Activated gamma-delta T cell treated with anti-CD3 and anti-CD28 coated beads, Interleukin-2, amount 50 U/mL, for 16 hours (primary cell): ENCODE data around the gene OPCML.

ENCODE experiments used
- DNase-seq: peaks from one replicate; pipeline ENCODE4 v3.0.0-alpha.2; 2020; ENCODE audit warnings: low read depth

OPCML gene

DNA sequence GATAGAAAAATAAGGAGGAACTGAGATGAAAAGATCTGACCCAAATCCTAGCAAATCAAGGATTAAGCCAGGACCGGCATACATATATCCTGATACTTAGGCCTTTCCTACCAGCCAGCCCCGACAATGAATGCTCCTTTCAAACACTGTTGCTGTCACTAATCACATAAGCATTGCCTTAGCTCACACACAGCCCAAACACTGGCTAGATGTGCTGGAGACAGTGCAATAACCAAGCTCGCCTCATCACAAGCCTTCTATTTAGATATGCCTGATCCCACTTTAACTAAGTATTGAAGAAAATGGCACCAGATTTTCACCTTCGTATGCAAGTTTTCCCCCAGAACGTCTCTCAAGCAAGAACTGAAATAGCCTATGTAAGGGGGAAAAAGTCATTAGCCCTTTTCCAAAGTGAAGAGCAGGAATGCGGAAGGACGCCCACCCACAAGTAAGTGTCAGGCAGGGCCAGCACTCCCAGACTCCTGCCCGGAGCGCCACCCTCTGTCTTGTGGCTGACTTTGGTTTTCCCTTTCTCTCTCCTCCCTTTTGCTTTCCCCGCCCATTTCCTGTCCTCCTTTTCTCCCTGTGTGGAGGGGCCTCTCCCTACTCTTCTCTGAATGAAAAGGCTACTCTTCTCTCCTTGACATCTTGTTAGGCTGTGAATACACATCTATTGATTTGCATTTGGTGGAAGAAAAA, 8.9 kb upstream of the OPCML start:
- no peak for DNase-seq

DNA sequence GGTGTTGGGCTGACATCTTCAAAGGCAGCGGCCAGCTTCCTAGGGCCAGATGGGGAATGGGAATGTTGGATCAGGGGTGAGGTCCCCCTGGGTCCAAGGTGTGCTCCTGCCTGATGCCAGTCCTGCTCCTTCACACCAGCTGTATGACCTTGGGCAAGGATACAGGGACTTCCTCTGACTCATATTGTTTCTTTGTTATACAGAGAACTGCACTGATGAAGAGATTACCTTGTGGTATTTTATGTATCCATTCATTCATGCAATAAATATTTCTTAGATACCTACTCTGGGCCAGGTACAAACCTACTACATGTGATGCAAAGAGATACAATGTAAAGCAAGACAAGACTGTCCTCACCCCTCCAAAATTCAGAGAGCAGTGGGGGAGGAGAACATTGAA, 3.9 kb upstream of the OPCML start:
- DNase-seq = no peak

GRCh38 chr11:133533205-133533604, 904 bp upstream of the OPCML start:
- no peak for DNase-seq

DNA sequence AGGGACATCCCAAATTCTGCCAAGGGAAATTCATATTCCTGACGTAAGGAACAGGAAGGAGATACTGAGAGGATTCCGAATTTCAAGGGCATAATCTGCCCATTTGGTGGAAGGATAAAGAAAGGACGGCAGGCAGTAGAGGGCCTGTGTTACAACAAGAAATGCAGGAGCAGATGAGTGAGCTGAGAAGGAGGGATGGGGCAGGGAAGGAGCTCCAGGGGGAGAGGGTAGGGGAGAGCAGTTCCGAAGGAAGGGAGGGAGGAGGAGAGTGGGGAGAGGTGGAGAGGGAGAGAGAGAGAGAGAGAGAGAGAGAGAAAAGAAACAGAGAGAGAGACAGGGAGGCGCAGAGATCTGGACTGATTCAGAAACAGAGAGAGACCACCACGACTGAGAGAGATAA, 843 bp downstream of the OPCML start:
- no peak for DNase-seq

DNA sequence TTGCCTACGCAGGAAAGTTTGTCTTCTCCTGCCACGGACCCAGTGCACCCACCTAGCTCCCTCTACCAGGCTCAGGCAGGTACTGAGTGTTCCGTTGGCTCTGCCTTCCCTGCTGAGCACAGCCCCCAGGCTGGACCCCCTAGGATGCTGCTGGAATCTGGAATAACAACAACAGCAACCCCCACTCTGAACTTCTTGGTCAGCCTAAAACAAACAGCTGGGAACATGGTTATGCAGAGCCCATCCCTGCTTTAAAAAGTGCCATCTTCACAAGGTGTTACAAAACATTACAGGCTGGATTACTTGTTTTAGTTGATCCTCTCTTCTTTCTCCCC, 1.8 kb downstream of the OPCML start:
- no peak for DNase-seq

DNA sequence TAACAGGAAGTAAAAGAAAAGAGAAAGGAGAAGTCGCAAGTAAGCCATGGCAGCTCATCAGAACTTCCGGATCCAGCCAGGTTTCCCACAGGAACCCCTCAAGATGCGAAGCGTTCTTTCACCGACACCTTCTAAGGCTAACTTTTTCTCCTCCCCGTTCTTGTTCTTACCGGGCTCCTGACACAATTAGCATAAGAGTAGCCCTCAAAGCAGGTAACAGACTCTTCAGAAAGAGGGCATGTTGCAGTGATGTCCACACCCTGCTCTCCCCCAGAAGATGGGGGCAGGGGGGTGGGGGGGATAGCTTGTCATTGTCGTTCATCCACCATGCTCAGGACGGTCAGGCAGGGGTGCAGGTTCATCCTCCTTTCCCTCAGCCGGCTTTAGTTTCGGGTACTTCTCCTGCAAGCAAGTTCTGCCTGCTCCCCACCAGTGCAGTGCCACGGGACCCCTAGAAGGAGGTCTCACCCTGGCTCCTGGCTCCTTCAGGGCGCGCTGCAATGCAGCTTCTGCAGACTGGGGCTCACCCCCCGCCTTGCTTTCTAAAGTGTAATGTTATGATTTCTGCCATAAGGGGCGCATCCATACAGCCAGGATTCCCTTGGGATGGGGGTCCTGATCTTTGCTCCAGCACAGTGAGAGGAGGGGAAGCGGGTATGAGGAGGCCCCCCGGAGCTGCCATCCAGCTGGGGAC, 2.3 kb downstream of the OPCML start:
- no peak for DNase-seq

DNA sequence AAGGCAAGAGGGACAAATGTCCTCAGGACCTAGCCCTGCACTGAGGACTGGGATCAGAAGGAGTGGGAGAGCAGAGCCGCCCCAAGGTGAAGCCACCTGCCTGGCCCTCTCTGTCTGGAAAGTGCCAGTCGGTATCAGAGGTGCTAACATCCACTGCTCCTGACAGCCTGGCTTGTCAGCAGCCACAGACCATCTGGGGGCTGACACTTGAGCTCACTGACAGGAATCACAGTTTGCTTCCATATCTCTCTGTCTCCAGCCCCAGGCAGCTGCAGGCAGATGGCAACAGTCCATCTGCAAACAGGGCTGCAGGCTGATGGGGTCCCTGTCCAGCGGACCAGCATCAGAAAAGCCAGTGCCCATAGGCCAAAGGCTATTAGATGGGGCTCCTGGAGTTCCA, 5.5 kb downstream of the OPCML start:
- no peak for DNase-seq

GRCh38 chr11:133525976-133526375, 6.3 kb downstream of the OPCML start:
- no peak for DNase-seq

DNA sequence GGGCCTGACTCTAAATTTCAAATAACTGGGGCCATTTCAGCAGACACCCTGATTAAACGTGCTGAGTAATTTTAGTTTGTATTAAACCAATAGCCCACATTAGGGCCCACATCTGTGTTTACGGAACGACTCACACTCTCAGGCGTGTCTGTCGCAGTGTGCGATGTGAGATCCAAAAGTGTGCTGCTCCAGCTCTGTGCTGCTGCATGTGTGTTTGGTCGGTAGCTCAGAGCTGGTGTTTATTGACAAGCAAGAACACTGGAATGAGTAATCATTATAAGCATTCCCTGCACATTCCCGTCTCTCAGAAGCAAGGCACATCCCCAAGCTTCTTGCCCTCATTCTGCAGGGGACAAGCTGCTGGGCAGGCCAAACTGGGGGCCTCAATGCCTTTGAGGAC, 7.8 kb downstream of the OPCML start:
- DNase-seq = no peak

DNA sequence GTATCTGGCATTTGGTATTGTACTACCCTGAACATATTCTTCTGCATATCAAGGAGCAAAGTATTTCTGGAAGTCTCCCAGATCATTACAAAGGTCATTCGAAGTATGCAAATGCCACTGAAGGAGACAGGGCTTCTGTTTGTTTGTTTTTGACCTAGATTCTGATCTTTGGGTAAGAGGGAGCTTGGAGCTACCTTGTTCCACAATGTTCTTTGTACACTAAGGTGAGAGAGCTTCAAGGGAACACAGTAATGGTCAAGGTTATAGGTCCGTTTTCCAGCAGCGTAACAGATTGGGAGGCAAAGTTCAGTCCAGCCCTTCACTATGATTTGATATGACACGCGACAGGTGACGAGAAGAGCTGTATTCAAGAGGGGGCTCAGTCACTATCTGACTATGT, 10.0 kb downstream of the OPCML start:
- no peak for DNase-seq

DNA sequence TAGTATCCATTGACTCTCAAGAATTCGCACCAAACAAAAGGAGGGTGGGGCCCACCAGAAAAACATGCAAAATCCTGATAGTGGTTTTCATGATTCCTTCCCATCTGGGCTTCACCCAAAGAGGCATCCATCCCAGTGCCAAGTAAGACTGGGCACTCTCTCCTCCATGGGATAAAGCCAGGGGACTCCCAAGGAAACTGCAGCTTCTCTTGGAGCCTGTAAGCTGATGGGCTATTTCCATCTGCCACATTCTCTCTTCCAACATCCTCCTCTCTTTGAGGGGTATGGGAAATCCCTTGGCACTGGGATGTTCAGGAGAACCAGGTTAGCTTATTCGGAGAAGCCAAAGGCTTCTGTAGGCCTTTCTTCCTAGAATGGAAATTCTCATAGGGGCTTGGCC, 10.8 kb downstream of the OPCML start:
- DNase-seq = no peak

DNA sequence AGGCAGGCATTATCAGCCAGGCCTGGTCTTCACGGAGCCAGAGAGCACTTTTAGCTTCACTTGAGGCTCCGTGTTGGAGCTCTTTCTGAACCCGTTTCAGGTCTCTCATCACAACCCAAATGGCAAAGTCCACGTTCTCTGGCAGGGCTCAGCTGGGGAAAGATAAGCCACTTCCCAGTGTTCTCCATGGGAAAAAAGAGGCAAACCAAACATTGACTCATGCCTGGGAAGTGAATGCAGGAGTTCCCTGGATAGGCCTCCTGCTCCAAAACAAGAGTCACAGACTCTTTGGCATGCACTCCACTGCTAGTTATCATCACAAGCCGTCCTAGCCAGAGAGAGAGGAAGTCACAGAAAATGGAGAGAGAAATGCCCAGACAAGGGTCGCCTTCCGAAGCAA, 11.6 kb downstream of the OPCML start:
- no peak for DNase-seq

GRCh38 chr11:133519560-133519959, 12.7 kb downstream of the OPCML start:
- no peak for DNase-seq

DNA sequence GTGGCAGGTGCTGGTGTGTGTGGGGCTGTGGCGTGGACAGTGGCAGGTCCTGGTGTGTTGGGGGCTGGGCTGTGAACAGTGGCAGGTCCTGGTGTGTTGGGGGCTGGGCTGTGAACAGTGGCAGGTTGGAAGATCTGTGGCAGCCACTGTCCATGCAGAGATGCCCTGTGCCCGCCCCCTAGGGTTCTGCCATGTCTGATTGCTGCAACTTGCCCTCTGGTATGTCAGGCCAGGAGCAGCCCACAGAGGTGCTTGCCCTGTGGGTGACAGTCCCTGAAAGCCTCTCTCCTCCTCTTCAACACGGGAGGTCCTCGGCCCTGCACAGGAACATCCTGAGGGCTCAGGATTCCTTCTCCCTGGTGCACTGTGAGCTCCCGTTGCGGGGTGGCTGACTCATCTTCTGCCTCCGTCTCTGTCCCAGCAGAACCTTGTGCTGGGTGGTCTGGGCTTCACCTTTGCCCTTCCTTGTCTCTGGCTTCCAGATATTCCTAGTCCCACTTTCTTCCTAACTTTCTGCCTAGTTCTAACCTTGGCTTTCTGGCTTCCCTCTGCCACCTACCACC, 13.5 kb downstream of the OPCML start:
- no peak for DNase-seq

DNA sequence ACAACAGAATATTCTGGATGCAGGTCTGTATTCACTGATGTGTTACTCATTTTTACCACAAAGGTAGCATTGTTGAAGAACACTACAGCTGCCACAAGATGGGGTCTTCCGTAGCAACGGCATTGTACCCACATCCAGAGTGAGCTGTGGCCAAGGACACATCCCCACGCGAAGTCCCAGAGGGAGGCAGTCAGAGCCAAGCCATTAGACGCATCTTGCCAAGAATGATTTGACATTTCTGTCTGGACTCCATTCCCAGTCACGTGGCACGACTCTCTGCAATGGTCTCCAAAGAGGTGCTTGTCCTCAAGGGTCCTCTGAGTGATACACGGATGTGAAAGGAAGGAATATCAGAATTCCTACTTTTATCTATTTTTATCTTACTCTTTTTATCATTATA, 15.5 kb downstream of the OPCML start:
- no peak for DNase-seq

- DNase-seq = no peak
Measured at GRCh38 chr11:133515107-133515506, 17.2 kb downstream of the OPCML start.

GRCh38 chr11:133509924-133510697, 22.2 kb downstream of the OPCML start:
- DNase-seq = no peak

- no peak for DNase-seq
Measured at GRCh38 chr11:133508468-133508867, 23.8 kb downstream of the OPCML start.

- no peak for DNase-seq
Measured at GRCh38 chr11:133507185-133507584, 25.1 kb downstream of the OPCML start.

DNA sequence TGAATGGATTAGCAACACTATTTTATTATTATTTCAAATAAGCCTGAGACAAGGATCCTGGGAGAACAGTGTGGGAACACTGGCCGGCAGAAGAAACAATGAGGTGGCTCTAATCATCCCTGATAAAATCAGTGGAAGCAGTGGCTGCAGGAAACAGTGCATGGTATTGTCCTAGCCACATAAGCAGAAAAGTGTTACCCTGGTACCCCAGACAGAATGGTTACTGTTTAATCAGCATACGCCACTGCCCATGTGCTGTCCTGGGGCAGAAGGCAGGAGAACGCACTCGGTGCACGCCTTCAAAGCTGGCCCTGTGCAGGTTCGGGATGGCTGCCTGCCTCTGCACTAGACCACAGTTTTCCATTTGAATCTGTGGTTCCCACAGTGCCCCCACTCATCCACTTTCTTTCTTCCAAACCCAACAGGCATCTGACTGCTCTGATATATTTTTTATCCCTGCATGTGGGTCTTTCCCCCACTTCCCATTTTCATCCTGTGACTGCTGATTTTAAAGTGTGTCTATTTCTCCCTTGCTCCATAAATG, 25.7 kb downstream of the OPCML start:
- no peak for DNase-seq

GRCh38 chr11:133506023-133506422, 26.3 kb downstream of the OPCML start:
- DNase-seq = no peak

DNA sequence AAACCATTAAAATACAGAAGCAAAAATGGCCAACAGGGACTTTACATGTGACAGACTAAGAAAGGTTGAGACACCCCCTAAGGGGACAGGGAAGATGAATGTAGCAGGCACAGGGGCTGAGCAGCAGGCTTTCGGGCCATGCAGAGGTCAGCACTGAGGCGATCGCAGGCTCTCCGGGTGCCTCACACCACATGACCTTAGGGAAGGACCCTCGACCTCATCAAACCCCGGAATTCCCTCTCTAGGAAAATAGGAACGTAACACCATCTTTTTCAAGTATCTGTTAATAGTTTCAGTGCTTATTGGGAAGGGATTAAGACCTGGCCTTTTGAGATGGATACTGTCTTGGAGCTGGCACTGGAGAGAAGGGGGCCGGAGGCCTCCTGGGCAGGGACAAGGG, 27.4 kb downstream of the OPCML start:
- no peak for DNase-seq

DNA sequence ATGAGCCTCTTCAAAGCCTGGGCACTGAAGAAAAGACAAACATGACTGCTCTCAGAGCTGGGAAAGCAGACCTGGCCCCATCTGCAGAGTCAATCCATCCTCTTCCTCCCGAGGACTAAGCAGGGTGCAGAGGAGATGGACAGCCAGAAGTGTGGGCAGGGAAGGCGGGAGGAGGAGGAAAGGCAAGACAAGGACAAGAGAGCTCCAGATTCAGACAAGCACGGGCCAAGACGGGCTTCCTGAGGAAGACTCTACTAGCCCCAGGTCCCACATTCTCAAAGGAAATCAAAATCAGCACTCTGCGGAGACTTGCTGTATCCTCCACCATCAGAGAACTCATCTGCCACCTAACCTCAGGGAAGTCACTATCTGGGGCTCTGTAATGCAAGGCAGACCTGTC, 28.5 kb downstream of the OPCML start:
- no peak for DNase-seq
